Measurements from ENCODE around the gene ADARB2. TPM values are rescaled to one million over a fixed set of nuclear protein-coding genes. Genes with fewer than 3 reads are reported as not detected.

Gene ADARB2
- total RNA-seq, 1 experiment from 2014 or later = not detected

GRCh38 chr10:1468811-1469210 is 268.5 kb downstream of the ADARB2 start:
- Mint-ChIP-seq H3K27ac (ENCODE audit: unreplicated experiment) (no peak overlapping the region), H3K4me1 (ENCODE audit: low read depth, unreplicated experiment) (no peaks in the 10 kb centered on the region), H3K9me3 (ENCODE audit: low read depth, unreplicated experiment) (peaks cover 3% of the 10 kb centered on the region), H3K27me3 (ENCODE audit: unreplicated experiment) (peaks cover 65% of the 10 kb centered on the region), H3K4me3 (ENCODE audit: low read depth, unreplicated experiment) (no peak overlapping the region), H3K36me3 (ENCODE audit: insufficient read depth, unreplicated experiment) (no peaks in the 10 kb centered on the region)
- intact Hi-C loops (cut with micrococcal nuclease; ENCODE audit: unreplicated experiment) = no loop called here
- CTCF ChIA-PET = no interaction called here
- TF ChIP-seq, protein P1, sequence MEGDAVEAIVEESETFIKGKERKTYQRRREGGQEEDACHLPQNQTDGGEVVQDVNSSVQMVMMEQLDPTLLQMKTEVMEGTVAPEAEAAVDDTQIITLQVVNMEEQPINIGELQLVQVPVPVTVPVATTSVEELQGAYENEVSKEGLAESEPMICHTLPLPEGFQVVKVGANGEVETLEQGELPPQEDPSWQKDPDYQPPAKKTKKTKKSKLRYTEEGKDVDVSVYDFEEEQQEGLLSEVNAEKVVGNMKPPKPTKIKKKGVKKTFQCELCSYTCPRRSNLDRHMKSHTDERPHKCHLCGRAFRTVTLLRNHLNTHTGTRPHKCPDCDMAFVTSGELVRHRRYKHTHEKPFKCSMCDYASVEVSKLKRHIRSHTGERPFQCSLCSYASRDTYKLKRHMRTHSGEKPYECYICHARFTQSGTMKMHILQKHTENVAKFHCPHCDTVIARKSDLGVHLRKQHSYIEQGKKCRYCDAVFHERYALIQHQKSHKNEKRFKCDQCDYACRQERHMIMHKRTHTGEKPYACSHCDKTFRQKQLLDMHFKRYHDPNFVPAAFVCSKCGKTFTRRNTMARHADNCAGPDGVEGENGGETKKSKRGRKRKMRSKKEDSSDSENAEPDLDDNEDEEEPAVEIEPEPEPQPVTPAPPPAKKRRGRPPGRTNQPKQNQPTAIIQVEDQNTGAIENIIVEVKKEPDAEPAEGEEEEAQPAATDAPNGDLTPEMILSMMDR (IDR thresholded peaks at IDR 0.05; ENCODE audit: unreplicated experiment) = no peak
- BruUV-seq (replicated peaks) = no TSS peak
- no peak for DNase-seq

GRCh38 chr10:1467334-1468076 is 269.8 kb downstream of the ADARB2 start:
- no peaks in the 10 kb centered on the region for H3K4me1 Mint-ChIP-seq (ENCODE audit: low read depth, unreplicated experiment)
- CTCF ChIA-PET = no interaction called here
- H3K27ac Mint-ChIP-seq (ENCODE audit: unreplicated experiment) = no peak overlapping the region
- H3K4me3 Mint-ChIP-seq (ENCODE audit: low read depth, unreplicated experiment) = no peak overlapping the region
- no peaks in the 10 kb centered on the region for H3K36me3 Mint-ChIP-seq (ENCODE audit: insufficient read depth, unreplicated experiment)
- no TSS peak for BruUV-seq (replicated peaks)
- H3K27me3 Mint-ChIP-seq (ENCODE audit: unreplicated experiment) = peaks cover 61% of the 10 kb centered on the region
- H3K9me3 Mint-ChIP-seq (ENCODE audit: low read depth, unreplicated experiment) = peaks cover 5% of the 10 kb centered on the region
- intact Hi-C loops (cut with micrococcal nuclease; ENCODE audit: unreplicated experiment) = no loop called here
- DNase-seq = no peak
- TF ChIP-seq, protein P1 (IDR thresholded peaks at IDR 0.05; ENCODE audit: unreplicated experiment) = no peak

GRCh38 chr10:1465993-1466764 is 271.1 kb downstream of the ADARB2 start:
- no peaks in the 10 kb centered on the region for H3K36me3 Mint-ChIP-seq (ENCODE audit: insufficient read depth, unreplicated experiment)
- no TSS peak for BruUV-seq (replicated peaks)
- no peak overlapping the region for H3K27ac Mint-ChIP-seq (ENCODE audit: unreplicated experiment)
- H3K4me1 Mint-ChIP-seq (ENCODE audit: low read depth, unreplicated experiment) = no peaks in the 10 kb centered on the region
- TF ChIP-seq, protein P1 (IDR thresholded peaks at IDR 0.05; ENCODE audit: unreplicated experiment) = no peak
- H3K27me3 Mint-ChIP-seq (ENCODE audit: unreplicated experiment) = peaks cover 53% of the 10 kb centered on the region
- CTCF ChIA-PET = no interaction called here
- DNase-seq = no peak
- H3K9me3 Mint-ChIP-seq (ENCODE audit: low read depth, unreplicated experiment) = peaks cover 3% of the 10 kb centered on the region
- H3K4me3 Mint-ChIP-seq (ENCODE audit: low read depth, unreplicated experiment) = no peak overlapping the region
- intact Hi-C loops (cut with micrococcal nuclease; ENCODE audit: unreplicated experiment) = no loop called here

DNA sequence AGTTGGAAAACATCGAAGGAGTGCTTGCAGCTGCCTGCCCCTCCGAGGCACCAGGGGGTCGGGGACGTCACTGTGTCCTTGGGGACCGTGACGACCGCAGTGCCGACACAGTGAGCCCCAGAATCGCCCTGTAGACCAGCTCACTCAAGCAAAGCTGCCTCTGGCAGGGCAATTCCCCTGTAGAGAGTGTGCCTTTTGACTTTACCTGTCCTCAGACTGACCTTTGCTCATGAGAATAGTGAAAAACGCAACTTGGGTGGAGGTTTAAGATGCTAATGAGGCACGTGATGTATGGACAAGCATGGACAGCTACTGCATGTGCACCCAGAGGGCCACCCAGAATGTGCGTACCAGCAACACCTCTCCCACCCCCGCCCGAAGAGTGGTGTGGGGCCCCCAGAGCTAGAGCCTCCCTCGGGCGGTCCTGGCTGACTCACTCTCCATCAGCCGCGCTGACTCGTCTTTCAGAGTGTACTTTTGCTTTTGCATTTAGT is 271.9 kb downstream of the ADARB2 start:
- Mint-ChIP-seq H3K27me3 (ENCODE audit: unreplicated experiment) (peaks cover 53% of the 10 kb centered on the region), H3K27ac (ENCODE audit: unreplicated experiment) (no peak overlapping the region), H3K36me3 (ENCODE audit: insufficient read depth, unreplicated experiment) (no peaks in the 10 kb centered on the region), H3K4me3 (ENCODE audit: low read depth, unreplicated experiment) (no peak overlapping the region), H3K4me1 (ENCODE audit: low read depth, unreplicated experiment) (no peaks in the 10 kb centered on the region), H3K9me3 (ENCODE audit: low read depth, unreplicated experiment) (peaks cover 3% of the 10 kb centered on the region)
- CTCF ChIA-PET = no interaction called here
- DNase-seq = no peak
- intact Hi-C loops (cut with micrococcal nuclease; ENCODE audit: unreplicated experiment) = no loop called here
- BruUV-seq (replicated peaks) = no TSS peak
- TF ChIP-seq, protein P1 (IDR thresholded peaks at IDR 0.05; ENCODE audit: unreplicated experiment) = no peak

Measured in Calu3 (cell line).